Activated naive CD4-positive, alpha-beta T cell treated with Interleukin-2 at 50 U/mL for 16 hours (primary cell): ENCODE results near the gene CASTOR1.

ENCODE experiments used
- DNase-seq: peaks from one replicate; pipeline ENCODE4 v3.0.0-alpha.2; 2020

CASTOR1 gene

GRCh38 chr22:30261134-30261533 lies 28.2 kb downstream of the CASTOR1 start:
- DNase-seq = no peak

GRCh38 chr22:30260682-30261081 lies 28.6 kb downstream of the CASTOR1 start:
- no peak for DNase-seq

GRCh38 chr22:30260276-30260675 lies 29.0 kb downstream of the CASTOR1 start:
- no peak for DNase-seq

GRCh38 chr22:30254314-30254713 lies 35.0 kb downstream of the CASTOR1 start:
- DNase-seq = no peak

GRCh38 chr22:30253205-30253852 lies 36.0 kb downstream of the CASTOR1 start:
- no peak for DNase-seq

GRCh38 chr22:30252411-30253204 lies 36.7 kb downstream of the CASTOR1 start:
- DNase-seq = no peak

- DNase-seq = no peak
Measured at GRCh38 chr22:30251711-30252110, 37.6 kb downstream of the CASTOR1 start.

- peak; percentile 50 for DNase-seq
Measured at GRCh38 chr22:30250661-30251267, 38.5 kb downstream of the CASTOR1 start.

- no peak for DNase-seq
Measured at GRCh38 chr22:30250039-30250565, 39.2 kb downstream of the CASTOR1 start.

GRCh38 chr22:30249049-30250038 lies 40.0 kb downstream of the CASTOR1 start:
- no peak for DNase-seq

- DNase-seq = no peak
Measured at GRCh38 chr22:30248484-30248883, 40.8 kb downstream of the CASTOR1 start.

GRCh38 chr22:30247974-30248373 lies 41.3 kb downstream of the CASTOR1 start:
- DNase-seq = no peak

- no peak for DNase-seq
Measured at GRCh38 chr22:30247561-30247960, 41.7 kb downstream of the CASTOR1 start.

GRCh38 chr22:30246814-30247376 lies 42.4 kb downstream of the CASTOR1 start:
- DNase-seq = peak; percentile 22

GRCh38 chr22:30245985-30246813 lies 43.1 kb downstream of the CASTOR1 start, which contains the start of gene LIF:
Gene LIF, minus strand, starts transcription at chr22:30246759. Its CDS starts 64 bp downstream, at chr22:30246695.
- peak; percentile 67 for DNase-seq

GRCh38 chr22:30245181-30245984 lies 43.9 kb downstream of the CASTOR1 start:
- peak; percentile 29 for DNase-seq

GRCh38 chr22:30244641-30245040 lies 44.7 kb downstream of the CASTOR1 start:
- no peak for DNase-seq

GRCh38 chr22:30244066-30244465 lies 45.2 kb downstream of the CASTOR1 start:
- DNase-seq = no peak

GRCh38 chr22:30243661-30244060 lies 45.6 kb downstream of the CASTOR1 start:
- DNase-seq = no peak
